PC-9 (cell line): ENCODE measurements around the gene NUF2. TPM values are rescaled to one million over a fixed set of nuclear protein-coding genes. Genes with fewer than 3 reads are reported as not detected.
"Not testable (repeated sequence)": the region's sequence is repeated elsewhere in the genome, so short reads cannot be mapped to it uniquely, and the experiment has no call there.

Experiments used
- BruUV-seq: library from RNA; stranded (reverse); fragments of 400-500 nt; replicated peaks from 2 replicates; lab custom pipeline; 2021; lab: Mats Ljungman, UMichigan
- CTCF ChIA-PET: fragments of 300-600 bp; sonication (Branson Sonifier 250); formaldehyde crosslinking; loops from one replicate; lab custom pipeline; 2022; ENCODE audit warnings: antibody characterized with exemption; lab: Charles Lee
- POLR2A ChIA-PET: fragments of 300-600 bp; sonication (Branson Sonifier 250); formaldehyde crosslinking; loops from one replicate; lab custom pipeline; 2022; ENCODE audit warnings: antibody characterized with exemption; ENCODE audit not compliant: unreplicated experiment; lab: Charles Lee
- DNase-seq, 2 experiments: peaks; one replicate each; pipeline versions ENCODE4 v3.0.0 to v3.0.0-alpha.2; 2015 to 2022; ENCODE audit warnings: mixed read lengths in 1 of 2
- H2AFZ ChIP-seq: fragments of 200-600 bp; sonication (generic); 2 replicates; pipeline ENCODE4 v1.8.1; 2017; ENCODE audit warnings: antibody characterized with exemption
- H3F3A ChIP-seq: fragments of 200-600 bp; sonication (generic); 2 replicates; pipeline ENCODE4 v1.8.1; 2017; ENCODE audit warnings: antibody characterized with exemption, mild to moderate bottlenecking, low read depth; ENCODE audit not compliant: insufficient read depth
- H3K27ac ChIP-seq: fragments of 200-600 bp; sonication (generic); 2 replicates; pipeline ENCODE4 v1.6.1; 2016; ENCODE audit warnings: mixed run types
- H3K27me3 ChIP-seq: fragments of 200-600 bp; sonication (generic); 2 replicates; pipeline ENCODE4 v1.6.1; 2016; ENCODE audit warnings: low read depth, mixed run types; ENCODE audit not compliant: insufficient read depth
- H3K36me3 ChIP-seq: fragments of 200-600 bp; sonication (generic); 2 replicates; pipeline ENCODE4 v1.6.1; 2016; ENCODE audit warnings: low read depth, mixed run types
- H3K4me1 ChIP-seq: fragments of 200-600 bp; sonication (generic); replicated peaks from 2 replicates; pipeline ENCODE4 v1.6.1; 2016; ENCODE audit warnings: mixed run types; ENCODE audit not compliant: insufficient read depth
- H3K4me2 ChIP-seq: fragments of 200-600 bp; sonication (generic); 2 replicates; pipeline ENCODE4 v1.6.1; 2017; ENCODE audit warnings: mixed run types
- H3K4me3 ChIP-seq: fragments of 200-600 bp; sonication (generic); 2 replicates; pipeline ENCODE4 v1.6.1; 2016; ENCODE audit warnings: mixed run types
- H3K79me2 ChIP-seq: fragments of 200-600 bp; sonication (generic); 2 replicates; pipeline ENCODE4 v1.6.1; 2017; ENCODE audit warnings: low read depth, mixed run types
- H3K9me2 ChIP-seq: fragments of 200-600 bp; sonication (generic); 2 replicates; pipeline ENCODE4 v1.8.1; 2017; ENCODE audit warnings: mild to moderate bottlenecking; ENCODE audit not compliant: insufficient read depth
- H3K9me3 ChIP-seq: fragments of 200-600 bp; sonication (generic); 2 replicates; pipeline ENCODE4 v1.8.1; 2016; ENCODE audit warnings: low read depth; ENCODE audit not compliant: insufficient read depth
- H4K20me1 ChIP-seq: fragments of 200-600 bp; sonication (generic); 2 replicates; pipeline ENCODE4 v1.8.1; 2017; ENCODE audit not compliant: insufficient read depth
- CTCF ChIP-seq: fragments of 200-600 bp; sonication (generic); conservative IDR thresholded peaks from 2 replicates; pipeline ENCODE4 v1.6.1; 2017; ENCODE audit warnings: mixed run types, antibody characterized with exemption, mild to moderate bottlenecking, moderate library complexity
- EZH2 ChIP-seq: fragments of 200-600 bp; sonication (generic); IDR thresholded peaks from 2 replicates; pipeline ENCODE4 v1.8.0; 2017; ENCODE audit warnings: antibody characterized with exemption, low read depth
- intact Hi-C: fragments of 100-400 bp; cut with micrococcal nuclease; formaldehyde crosslinking; loops from one replicate; pipeline ENCODE4 v1.10.0; 2022; ENCODE audit not compliant: unreplicated experiment
- total RNA-seq: library from RNA; stranded (reverse); gene quantifications from 2 replicates; pipeline ENCODE4 v1.2.3, GENCODE V29; 2021

The NUF2 gene
- total RNA-seq, 1 experiment from 2014 or later = 33.3 TPM

- DNase-seq = no peak
- CTCF ChIA-PET = no interaction called here
Observed at GRCh38 chr1:163308811-163309210, 12.9 kb upstream of the NUF2 start.

GRCh38 chr1:163315773-163316374 is 5.9 kb upstream of the NUF2 start:
- POLR2A ChIA-PET = interaction anchor here (0.6 kb wide), 1 partner anchor 110 kb away, joined by 3 read pairs; no protein-coding TSS in a partner anchor
- intact Hi-C loops = loop anchor here (1.0 to 10.0 kb wide), 4 partner anchors 144 to 701 kb away; no protein-coding TSS in a partner anchor
- CTCF ChIA-PET = interaction anchor here (1.7 to 2.2 kb wide), 2 partner anchors 462 to 468 kb away, joined by 7 to 14 read pairs; no protein-coding TSS in a partner anchor
- H3K4me1 ChIP-seq = peaks cover 11% of the 10 kb centered on the region
- H3K27ac ChIP-seq = no peak overlapping the region
- no peak for TF ChIP-seq EZH2
- peak; percentile 88 for TF ChIP-seq CTCF
- no peak overlapping the region for H3K4me3 ChIP-seq
- H3K79me2 ChIP-seq = peaks cover 10% of the 10 kb centered on the region
- peaks cover 5% of the 10 kb centered on the region; the same call in 1 of the 2 replicates for H3F3A ChIP-seq
- H3K9me3 ChIP-seq = no peaks in the 10 kb centered on the region
- peak in 1 of 2 experiments; percentile 13 for DNase-seq
- no TSS peak for BruUV-seq
- H3K9me2 ChIP-seq = no peaks in the 10 kb centered on the region
- no peak overlapping the region for H2AFZ ChIP-seq
- no peaks in the 10 kb centered on the region for H3K36me3 ChIP-seq
- H3K27me3 ChIP-seq = no peaks in the 10 kb centered on the region
- no peaks in the 10 kb centered on the region; the same call in 1 of the 2 replicates for H4K20me1 ChIP-seq
- no peak overlapping the region for H3K4me2 ChIP-seq

More at GRCh38 chr1:163308811-163309210, 12.9 kb upstream of the NUF2 start:
- Histone ChIP-seq H3K36me3 (no peaks in the 10 kb centered on the region), H3K9me3 (no peaks in the 10 kb centered on the region), H3K27ac (no peak overlapping the region), H3K79me2 (no peaks in the 10 kb centered on the region), H3F3A (no peaks in the 10 kb centered on the region), H4K20me1 (no peaks in the 10 kb centered on the region), H3K4me3 (no peak overlapping the region), H3K4me1 (no peaks in the 10 kb centered on the region), H3K9me2 (no peaks in the 10 kb centered on the region), H3K27me3 (no peaks in the 10 kb centered on the region), H2AFZ (no peak overlapping the region), H3K4me2 (no peak overlapping the region)
- POLR2A ChIA-PET = no interaction called here
- intact Hi-C loops = no loop called here
- TF ChIP-seq EZH2 (no peak), CTCF (no peak)
- no TSS peak for BruUV-seq

GRCh38 chr1:163320891-163321290 is 863 bp upstream of the NUF2 start:
- peaks cover 45% of the 10 kb centered on the region for H3K79me2 ChIP-seq
- H3K36me3 ChIP-seq = no peaks in the 10 kb centered on the region
- H3K27me3 ChIP-seq = no peaks in the 10 kb centered on the region
- peak overlapping the region; percentile 98 for H2AFZ ChIP-seq
- H3K9me3 ChIP-seq = no peaks in the 10 kb centered on the region
- CTCF ChIA-PET = no interaction called here
- H3F3A ChIP-seq = peaks cover 10% of the 10 kb centered on the region; the same call in 1 of the 2 replicates
- H3K9me2 ChIP-seq = no peaks in the 10 kb centered on the region
- no TSS peak for BruUV-seq
- H3K4me3 ChIP-seq = peak overlapping the region; percentile 96
- H3K27ac ChIP-seq = peak overlapping the region; percentile 79
- DNase-seq = no peak
- intact Hi-C loops = loop anchor here (5.0 to 10.0 kb wide), 2 partner anchors 246 to 1034 kb away; no protein-coding TSS in a partner anchor
- no peaks in the 10 kb centered on the region for H4K20me1 ChIP-seq
- POLR2A ChIA-PET = no interaction called here
- H3K4me1 ChIP-seq = peaks cover 25% of the 10 kb centered on the region
- H3K4me2 ChIP-seq = peak overlapping the region; percentile 98
- no peak for TF ChIP-seq CTCF
- no peak for TF ChIP-seq EZH2

- H3K9me2 ChIP-seq, DNase-seq, H3K36me3 ChIP-seq, H3K27me3 ChIP-seq, H3K9me3 ChIP-seq, BruUV-seq, POLR2A ChIA-PET, H4K20me1 ChIP-seq, CTCF ChIA-PET, H3K27ac ChIP-seq: not testable (repeated sequence)
- intact Hi-C loops = loop anchor here (5.0 to 10.0 kb wide), 2 partner anchors 249 to 1036 kb away; no protein-coding TSS in a partner anchor
- Histone ChIP-seq H2AFZ (peak overlapping the region; percentile 90; the same call in 1 of the 2 replicates), H3K4me2 (peak overlapping the region; percentile 91), H3F3A (peaks cover 10% of the 10 kb centered on the region; the same call in 1 of the 2 replicates), H3K4me3 (peak overlapping the region; percentile 96), H3K79me2 (peaks cover 45% of the 10 kb centered on the region), H3K4me1 (peaks cover 25% of the 10 kb centered on the region)
Observed at GRCh38 chr1:163323339-163323738, 1.6 kb downstream of the NUF2 start.
